Amygdala (tissue), 56 donors: ENCODE measurements around the gene KCNAB1.
"Not testable (repeated sequence)": the region's sequence is repeated elsewhere in the genome, so short reads cannot be mapped to it uniquely, and the experiment has no call there.

ENCODE experiments used
- DNase-seq, 56 donors: peaks; one replicate each; lab custom pipeline; 2025; lab: John Stamatoyannopoulos, UW

KCNAB1 gene

DNA sequence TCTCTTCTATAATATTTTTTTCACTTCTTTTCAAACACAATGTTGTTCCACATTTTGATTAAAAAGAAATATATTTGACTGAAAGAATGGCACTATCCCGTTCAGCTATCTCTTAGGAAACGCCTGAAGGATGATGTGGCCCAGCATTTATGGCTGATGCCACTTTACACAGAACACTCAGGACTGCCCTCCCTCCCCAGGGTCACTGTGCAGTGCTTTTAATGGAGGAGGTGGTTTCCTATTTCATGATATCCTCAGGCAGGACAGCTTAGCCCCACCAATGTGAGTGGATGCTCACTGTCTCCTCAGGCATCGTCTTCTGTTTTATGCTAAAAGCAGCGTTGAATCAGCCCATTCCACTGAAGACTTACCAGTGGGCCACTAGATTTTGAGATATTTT lies 135.9 kb downstream of the KCNAB1 start:
- no peak for DNase-seq

DNA sequence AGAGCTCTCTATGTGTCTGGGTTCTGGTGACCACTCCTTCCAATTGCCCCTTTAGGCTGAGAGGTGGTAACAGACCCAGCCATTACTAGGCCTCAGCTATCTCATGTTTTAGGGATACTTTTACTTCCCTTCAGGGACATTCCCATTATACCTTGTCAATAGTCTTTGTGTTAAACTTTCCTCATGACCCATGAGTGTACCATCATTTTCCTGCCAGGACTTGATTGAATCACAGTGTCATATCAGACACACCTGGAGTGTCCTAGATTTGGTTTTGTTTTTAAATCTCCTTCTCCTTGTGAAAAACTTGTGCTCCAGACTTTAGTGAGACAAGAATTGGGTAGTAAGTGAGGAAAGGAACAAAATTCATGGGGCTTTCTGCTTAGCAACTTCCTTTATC lies 136.6 kb downstream of the KCNAB1 start:
- DNase-seq = no peak

DNA sequence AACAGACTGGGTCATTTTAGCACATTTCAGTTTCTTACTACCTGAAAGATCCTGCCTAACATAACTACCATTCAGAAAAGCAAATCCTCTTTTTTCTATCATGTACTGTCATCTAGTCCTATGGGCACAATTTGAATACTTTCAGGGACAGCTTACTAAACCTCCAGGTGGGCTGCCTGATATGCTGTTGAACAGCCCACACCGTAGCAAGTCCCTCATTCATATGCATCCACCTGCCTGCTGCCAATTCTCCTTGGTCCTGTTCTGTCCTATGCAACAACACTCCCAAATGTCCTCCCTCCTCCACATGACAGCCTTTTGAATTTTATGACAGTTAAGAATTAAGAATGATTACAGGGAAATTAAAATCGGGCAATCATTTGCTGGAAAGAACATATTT lies 137.9 kb downstream of the KCNAB1 start:
- no peak for DNase-seq

DNA sequence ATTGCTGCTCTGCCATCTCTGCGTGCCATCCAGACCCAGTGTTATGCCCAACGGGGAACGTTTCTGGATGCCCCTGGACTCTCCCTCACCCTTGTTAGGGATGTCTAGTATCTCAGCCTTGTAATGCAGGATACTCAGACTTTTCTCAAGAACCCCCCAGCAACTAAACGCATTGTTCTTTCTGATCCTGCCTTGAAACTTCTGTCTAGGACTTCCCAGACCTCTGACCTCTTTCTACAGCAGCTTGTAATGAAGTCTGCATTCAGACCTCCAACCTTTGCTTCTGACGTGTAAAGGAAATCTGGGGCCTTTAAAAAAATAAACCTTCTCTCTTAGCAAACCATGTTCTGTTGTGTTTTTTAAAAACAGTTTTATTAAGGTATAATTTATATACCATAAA lies 139.5 kb downstream of the KCNAB1 start:
- no peak for DNase-seq

DNA sequence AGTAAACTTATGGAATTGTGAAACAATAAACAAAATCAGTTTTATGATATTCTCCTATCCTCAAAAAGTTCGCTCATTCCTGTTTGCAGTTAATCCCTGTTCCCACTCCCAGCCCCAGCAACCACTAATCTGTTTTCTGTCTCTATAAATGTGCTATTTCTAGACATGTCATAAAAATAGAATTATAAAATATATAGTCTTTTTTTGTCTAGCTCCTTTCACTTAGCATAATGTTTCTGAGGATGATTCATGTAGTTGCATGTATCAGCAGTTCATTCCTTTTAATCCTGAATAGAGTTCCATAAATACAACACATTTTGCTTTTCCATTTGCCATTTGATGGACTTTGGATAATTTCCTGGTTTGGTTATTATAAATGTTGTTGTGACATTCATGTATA lies 140.0 kb downstream of the KCNAB1 start:
- no peak for DNase-seq

DNA sequence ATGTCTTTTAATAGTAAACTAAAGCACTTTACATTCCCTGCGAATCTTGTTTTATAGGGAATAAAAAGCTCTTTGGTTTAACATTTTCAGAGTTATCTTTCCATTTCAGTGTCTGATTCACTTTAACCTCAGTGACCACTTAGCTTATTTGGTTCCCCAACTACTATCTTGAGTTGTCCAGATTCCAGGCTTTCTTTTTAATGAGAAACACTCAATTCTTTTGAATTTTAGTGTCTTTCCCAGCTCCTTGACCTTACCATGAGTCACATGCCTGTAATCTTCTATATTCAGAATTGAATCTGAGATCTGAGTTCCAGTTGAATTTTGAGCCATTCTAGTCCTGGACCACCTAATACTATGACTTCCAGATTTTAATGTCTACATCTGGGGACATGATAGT lies 144.4 kb downstream of the KCNAB1 start:
- no peak for DNase-seq

DNA sequence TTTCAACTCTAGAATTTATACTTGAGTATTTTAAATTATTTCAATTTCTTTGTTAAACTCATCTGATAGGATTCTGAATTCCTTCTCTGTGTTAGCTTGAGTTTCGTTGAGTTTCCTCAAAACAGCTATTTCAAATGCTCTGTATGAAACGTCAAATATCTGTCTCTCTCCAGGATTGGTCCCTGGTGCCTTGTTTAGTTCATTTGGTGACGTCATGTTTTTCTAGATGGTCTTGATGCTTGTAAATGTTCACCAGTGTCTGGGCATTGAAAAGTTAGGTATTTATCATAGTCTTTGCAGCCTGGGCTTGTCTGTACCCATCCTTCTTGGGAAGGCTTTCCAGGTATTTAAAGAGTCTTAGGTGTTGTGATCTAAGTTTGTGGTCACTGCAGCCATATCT lies 151.1 kb downstream of the KCNAB1 start:
- DNase-seq = no peak

DNA sequence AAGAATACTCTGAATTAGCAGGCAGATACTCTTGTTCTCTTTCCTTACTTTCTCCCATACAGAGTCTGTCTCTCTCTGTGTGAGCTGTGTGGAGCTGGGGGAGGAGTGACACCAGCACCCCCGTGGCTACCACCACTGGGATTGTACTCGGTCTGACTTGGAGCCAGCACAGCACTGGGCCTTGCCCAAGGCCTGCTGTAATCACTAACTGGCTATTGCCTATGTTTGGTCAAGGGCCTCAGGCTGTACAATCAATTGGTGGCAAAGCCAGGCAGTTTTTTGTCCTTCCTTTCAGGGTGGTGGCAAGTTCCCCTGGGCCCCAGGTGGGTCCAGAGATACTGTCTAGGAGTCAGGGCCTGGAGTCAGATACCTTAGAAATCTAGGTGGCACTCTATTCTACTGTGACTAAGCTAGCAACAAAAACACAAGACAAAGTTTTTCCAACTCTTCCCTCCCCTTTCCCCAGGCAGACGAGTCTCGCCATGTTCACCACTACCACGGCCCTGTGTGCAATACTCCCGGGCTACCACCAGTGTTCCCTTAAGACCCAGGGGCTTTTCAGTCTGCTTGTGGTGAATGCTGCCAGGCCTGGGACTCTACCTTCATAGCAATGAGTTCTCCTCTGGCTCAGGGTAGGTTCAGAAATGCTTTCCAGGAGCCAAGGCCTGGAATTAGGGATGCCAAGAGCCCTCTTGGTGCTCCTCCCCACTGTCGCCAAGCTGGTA lies 151.8 kb downstream of the KCNAB1 start:
- no peak for DNase-seq

DNA sequence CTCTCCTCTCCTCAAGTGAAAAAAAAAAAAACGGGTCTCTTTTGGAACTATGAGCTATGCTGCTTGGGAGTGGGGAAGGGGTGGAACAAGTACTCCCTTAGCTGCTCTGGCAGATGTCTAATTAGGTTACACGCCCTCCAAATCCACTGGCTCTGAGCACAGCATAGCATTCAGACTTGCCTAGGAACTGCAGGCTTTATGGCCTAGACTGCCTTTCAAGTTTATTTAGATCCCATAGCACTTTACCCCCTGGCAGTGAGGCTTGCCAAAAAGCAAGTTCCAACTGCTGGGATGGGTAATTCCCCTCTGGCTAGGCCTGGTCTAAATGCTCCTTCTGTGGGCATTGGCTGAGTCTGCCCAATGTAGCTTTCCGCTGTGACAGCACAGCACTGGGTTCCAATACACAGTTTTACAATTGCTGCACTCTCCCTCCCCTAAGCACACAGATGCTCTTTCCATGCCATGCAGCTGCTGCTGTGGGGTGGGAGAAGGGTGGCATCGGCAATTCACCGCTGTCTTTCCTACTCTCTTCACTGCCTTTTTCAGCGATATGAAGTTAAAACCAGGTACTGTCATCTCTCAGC lies 152.8 kb downstream of the KCNAB1 start:
- DNase-seq = peak in 12 of 56 donors; percentile 7 to 50 (median 23)

DNA sequence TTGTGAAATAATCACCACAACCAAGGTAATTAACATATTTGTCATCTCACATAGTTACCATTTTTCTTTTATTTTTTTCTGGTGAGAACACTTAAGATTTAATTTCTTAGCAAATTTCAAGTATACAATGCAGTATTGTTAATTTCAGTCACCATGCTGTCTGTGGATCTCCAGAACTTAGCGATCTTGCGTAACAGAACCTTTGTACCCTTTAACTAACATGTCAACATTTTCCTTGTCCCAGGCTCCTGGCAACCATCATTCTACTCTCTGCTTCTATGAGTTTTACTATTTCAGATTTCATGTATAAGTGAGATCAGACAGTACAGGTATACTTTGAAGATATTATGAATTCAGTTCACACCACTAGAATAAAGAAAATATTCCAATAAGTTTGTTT lies 154.4 kb downstream of the KCNAB1 start:
- no peak for DNase-seq

DNA sequence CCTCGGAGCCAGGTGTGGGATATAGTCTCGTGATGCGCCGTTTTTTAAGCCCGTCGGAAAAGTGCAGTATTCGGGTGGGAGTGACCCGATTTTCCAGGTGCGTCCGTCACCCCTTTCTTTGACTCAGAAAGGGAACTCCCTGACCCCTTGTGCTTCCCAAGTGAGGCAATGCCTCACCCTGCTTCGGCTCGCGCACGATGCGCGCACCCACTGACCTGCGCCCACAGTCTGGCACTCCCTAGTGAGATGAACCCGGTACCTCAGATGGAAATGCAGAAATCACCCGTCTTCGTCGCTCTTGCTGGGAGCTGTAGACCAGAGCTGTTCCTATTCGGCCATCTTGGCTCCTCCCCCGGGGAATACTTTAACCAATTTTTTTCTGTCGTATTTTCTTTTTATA lies 164.3 kb downstream of the KCNAB1 start:
- DNase-seq = not testable (repeated sequence)

DNA sequence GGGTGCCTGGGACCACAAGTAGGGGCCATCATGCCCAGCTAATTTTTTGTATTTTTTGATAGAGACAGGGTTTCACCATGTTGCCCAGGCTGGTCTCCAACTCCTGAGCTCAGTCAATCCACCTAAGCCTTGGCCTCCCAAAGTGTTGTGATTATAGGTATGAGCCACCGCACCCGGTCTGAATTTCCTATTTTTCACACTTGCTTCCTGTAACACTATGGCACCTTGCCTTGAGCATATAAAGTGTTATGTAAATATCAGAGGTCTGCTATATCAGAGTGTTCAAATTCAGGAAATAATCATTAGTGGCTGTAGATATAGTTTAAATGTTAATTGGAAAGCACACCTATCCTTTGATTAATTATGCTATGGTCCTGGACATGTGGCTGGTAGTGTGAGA lies 165.2 kb downstream of the KCNAB1 start:
- no peak for DNase-seq

DNA sequence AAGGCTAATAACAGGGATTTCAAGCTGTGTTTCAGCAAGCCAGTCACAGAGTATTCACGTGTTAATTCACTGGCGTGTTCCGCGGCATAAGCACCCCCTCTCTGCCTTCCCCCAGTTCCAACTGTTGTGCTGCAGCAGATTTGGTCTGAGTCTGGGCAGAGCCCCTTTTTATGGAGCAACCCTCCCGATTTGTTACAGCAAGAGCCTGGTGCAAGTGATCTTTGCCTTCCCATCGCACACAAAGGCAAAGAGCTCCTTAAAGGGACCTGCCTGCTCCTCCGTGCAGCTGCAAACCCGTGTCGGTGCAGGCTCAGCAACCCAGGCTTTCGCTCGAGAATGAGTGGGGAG lies 170.5 kb downstream of the KCNAB1 start:
- peak in 20 of 56 donors; percentile 8 to 77 (median 45) for DNase-seq

DNA sequence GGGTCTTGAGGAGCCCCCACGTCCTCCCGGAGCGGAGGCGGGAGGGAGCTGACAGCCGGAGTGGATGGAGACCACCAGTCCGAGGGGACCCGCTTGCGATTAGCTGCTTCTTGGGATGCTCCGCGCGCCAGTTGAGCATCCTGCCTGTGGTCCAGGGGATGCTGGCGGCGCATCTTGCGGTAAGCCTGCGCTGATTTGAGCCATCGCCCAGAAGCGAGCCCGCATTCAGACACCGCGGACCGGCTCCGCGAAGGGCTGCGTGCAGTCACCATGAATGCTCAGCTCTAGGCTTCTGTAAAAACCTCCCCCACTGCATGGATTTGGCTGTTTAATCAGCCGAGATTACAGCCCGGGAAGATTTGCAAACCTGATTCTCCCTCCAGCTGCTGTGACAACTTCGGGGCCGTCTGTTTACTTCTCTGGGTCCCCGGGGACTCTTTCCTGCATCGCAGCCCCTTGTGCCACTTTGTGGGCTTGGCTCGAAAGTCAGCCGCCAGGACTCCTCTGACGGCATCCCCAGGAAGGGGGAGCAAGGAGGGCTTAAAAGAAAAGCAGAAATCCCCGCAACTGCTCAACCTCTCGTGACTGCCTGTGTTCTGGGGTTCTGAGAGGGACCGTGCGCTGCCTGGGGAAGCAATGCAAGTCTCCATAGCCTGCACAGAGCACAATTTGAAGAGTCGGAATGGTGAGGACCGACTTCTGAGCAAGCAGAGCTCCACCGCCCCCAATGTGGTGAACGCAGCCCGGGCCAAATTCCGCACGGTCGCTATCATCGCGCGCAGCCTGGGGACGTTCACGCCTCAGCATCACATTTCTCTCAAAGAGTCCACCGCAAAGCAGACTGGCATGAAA lies 171.1 kb downstream of the KCNAB1 start:
- DNase-seq = peak in 24 of 56 donors; percentile 9 to 77 (median 46)

DNA sequence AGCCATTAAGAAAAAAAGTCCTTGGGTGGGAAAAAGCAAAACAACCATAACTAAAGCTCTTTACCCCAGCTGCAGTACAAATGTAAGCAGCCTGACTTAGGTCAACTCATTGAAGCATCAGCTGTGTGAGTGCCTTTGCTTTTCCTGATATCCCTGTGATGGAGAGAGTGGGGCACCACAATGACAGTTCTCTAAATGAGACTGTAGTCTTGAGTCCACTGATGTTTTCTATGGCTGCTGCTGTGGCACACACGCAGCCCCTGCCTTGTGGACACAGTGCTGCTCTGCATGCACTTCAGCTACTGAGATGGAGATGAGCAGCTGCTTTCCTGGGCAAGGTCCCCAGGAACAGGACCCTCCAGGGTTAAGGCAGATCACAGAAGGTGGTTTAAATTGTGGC lies 173.2 kb downstream of the KCNAB1 start:
- DNase-seq = peak in 1 of 56 donors; percentile 9

DNA sequence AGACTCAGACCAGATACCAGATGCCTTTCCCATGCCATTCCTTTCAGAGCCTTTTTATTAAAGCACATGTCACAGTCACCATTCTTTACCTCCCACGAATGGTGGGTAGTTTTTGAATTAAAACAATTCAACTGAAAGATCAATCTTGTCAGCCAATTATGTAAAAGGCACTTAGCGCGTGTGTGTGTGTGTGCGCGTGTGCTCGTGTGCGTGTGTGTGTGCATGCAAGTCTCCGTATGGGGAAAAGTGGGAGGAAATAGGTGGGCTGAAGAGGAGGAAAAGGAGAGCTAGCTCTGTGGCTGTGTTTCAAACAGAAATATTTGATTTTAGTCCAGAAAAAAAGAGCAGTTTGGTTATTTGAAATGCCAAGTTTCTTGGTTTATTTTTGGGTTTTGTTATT lies 177.2 kb downstream of the KCNAB1 start:
- no peak for DNase-seq

DNA sequence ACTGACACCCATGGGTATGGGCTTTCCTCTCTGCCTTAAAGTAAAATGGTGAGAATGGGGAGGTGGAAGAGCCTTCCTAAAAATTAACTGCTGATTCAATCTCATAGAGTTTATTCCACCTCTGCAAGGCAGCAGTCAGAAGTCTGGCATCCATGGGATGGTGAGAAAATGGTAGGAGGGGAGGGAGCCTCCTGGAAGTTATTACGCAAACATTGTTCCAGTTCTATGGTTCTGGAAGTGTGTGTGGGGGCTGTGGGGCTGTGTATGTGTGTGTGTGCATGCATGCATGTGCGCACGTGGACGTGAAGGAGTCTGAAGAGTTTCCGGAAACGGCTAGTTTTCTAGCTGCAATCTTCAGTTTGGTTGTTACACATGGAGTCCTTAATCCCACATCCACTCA lies 177.6 kb downstream of the KCNAB1 start:
- peak in 1 of 56 donors; percentile 14 for DNase-seq

DNA sequence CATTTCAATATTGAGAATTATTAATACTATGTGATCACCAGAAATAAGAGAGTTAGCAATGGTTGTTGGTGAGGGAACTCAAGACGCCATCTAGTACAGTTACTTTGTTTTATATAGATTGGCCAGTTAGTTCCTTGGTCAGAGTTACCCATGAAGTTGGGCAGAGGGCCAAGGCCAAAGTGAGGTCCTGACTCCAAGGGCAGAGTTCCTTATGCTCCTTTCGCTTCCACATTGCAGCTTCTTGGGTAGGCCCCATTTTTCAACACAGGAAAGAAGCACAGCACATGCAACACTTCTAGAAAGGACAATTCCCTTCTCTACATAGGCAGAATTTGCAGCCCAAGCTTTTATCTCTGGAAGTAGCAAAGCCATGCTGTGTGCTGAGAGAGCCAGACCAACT lies 178.6 kb downstream of the KCNAB1 start:
- DNase-seq = peak in 19 of 56 donors; percentile 8 to 63 (median 22)

DNA sequence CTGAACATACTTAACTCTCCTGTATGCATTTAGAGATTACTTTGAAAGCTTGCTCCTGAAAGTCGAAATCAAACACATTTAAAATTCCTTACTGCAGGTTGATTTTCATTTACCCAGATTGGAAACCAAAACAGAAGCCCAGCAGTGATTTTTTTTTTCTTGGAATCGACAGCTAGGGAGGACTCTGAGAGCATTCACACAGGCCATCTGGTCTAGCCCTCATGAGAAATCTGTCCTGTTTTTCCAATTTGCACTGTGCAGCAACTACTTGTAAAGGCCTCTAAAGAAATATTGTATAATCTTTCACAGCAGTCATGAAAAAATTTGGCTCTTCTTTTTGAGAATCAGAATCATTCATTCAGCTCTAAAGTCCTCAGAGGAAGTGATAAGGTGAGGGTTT lies 179.2 kb downstream of the KCNAB1 start:
- DNase-seq = no peak

DNA sequence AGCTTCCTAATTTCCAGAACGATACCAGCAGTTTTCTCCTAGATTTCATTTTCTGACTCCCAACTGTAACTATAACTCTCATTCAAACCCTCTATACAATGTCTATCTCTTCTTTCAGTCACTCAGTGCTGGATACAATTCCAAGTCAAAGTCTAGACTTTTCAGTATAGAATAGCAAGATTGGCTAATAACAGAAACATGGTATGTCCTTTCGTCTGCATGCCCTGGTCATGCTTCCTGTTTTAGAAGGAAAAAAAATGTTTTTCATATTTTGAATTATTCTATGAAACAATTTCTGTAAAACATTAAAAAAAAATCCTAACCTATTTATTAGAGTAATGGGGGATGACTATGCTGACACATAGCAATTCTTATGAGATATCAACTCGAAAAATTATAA lies 180.0 kb downstream of the KCNAB1 start:
- no peak for DNase-seq

DNA sequence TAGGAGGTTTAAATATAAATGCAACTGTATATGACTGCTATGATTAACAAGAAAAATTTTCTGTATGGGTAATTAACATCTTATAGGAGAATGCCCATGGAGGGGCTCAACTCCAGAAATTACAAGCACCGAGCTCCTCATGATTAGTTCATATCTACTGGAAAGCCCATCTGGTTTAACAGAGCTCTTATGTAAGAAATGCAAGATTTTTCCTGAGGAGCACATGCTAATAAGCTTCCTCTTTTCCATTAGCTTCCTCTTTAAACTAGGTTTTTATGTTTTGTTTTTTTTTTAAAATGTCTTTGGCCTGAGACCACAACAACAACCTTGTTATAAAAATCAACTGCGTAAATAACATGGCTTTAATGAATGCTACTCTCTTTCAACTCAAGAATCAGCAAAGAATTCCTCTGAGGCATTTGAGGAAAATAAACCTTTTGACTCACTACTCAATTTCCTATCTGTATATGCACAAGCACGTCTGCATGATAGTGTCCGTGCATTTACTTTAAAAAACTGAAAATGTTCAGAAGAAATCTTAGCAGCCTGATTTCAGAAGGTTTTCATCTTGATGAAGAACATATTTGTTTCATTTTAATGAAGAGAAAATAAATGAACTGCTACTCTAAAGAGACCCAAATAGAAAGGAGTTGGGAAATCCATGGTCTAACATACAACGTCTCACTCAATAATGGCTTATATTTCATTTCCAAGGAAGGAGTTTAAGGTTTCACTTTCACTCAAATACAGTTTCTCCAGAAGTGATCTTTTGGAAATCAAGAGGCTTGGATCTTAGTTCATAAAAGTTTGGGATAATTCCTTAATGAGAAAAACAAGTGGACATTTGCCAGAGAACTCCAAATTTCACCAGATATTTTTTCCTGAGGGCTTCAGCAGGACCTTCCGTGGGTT lies 180.8 kb downstream of the KCNAB1 start:
- DNase-seq = no peak
